ENCODE data around the gene RARB.
A peak's percentile ranks its signal among the peaks of the same experiment; 100 is the strongest.

RARB gene

GRCh38 chr3:25420147-25420546 is 7.9 kb upstream of the RARB start:
- DNase-seq (ENCODE audit: low spot score) = no peak
- no peak overlapping the region for H3K4me3 ChIP-seq
- H3K27ac ChIP-seq = no peak overlapping the region
- no peak for TF ChIP-seq CTCF (IDR thresholded peaks at IDR 0.05)

- no peak for DNase-seq (ENCODE audit: low spot score)
- TF ChIP-seq CTCF (IDR thresholded peaks at IDR 0.05) = no peak
- no peak overlapping the region for H3K27ac ChIP-seq
These were observed 7.2 kb upstream of the RARB start for GRCh38 chr3:25420885-25421284.

GRCh38 chr3:25421747-25422146 is 6.3 kb upstream of the RARB start:
- TF ChIP-seq CTCF (IDR thresholded peaks at IDR 0.05) = no peak
- Histone ChIP-seq H3K27ac (no peak overlapping the region), H3K4me3 (no peak overlapping the region)
- DNase-seq (ENCODE audit: low spot score) = no peak

More at GRCh38 chr3:25420885-25421284, 7.2 kb upstream of the RARB start:
- no peak overlapping the region for H3K4me3 ChIP-seq

DNA sequence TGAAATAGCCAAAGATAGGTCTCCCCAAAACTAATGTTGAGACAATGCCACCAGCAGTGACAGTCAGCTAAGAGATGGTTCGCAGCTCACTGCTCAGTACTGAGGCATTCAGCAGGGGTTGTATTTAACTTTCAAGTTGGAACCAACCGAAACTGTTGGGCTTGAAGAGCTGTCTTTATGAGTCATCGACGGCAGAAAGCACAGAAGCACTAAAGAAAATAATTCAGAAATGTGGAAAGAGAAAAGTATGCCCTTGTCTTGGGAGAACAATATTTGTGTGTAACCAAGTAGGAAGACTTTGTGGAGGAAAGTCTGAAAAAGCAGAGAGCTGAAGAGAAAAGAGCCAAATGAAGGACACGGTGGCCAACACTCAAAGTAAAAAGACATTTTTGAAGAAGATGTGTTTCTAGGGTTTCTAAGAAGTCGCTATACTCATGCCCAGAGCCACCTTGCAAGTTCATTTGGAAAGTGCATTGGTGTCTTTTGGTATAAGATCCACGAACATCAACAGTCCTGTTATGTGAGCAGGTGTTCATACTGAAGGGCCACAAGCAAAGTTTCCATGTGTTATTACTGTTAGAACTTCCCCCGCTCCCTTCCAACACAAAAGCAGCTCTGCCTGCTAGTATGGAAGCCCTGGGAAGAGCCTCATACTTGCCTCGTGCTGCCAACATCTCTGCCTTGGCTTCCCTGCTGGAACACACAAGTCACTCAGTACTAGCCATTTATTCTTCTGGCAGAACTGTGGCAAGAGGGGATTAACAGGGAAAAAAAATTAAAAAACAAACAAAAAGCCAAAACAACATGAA is 4.1 kb upstream of the RARB start:
- no peak overlapping the region for H3K27ac ChIP-seq
- H3K4me3 ChIP-seq = no peak overlapping the region
- TF ChIP-seq CTCF (IDR thresholded peaks at IDR 0.05) = no peak
- DNase-seq (ENCODE audit: low spot score) = no peak

- no peak overlapping the region for H3K27ac ChIP-seq
- DNase-seq (ENCODE audit: low spot score) = no peak
- no peak for TF ChIP-seq CTCF (IDR thresholded peaks at IDR 0.05)
- H3K4me3 ChIP-seq = no peak overlapping the region
These were observed 3.4 kb upstream of the RARB start for GRCh38 chr3:25424614-25425013.

DNA sequence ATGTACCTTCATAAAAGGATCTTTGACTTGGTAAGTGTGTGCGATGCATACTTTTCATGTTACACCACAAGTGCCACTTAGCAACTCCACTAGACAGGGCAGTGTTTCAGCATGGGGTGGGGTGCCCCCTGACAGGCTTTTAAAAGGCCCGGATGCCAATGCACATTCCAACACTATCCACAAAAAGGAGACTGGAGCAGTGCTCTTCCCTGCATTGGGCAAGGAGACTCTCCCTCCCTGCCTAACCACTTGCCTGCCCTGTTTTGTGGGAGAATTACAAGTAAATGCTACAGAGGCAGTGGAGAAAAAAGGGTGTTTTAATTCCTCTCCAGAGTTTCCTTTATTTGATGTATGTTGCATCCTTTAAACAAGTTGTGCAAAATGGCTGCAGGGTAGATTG is 1.7 kb upstream of the RARB start:
- Histone ChIP-seq H3K4me3 (no peak overlapping the region), H3K27ac (no peak overlapping the region)
- TF ChIP-seq CTCF (IDR thresholded peaks at IDR 0.05) = no peak
- no peak for DNase-seq (ENCODE audit: low spot score)

DNA sequence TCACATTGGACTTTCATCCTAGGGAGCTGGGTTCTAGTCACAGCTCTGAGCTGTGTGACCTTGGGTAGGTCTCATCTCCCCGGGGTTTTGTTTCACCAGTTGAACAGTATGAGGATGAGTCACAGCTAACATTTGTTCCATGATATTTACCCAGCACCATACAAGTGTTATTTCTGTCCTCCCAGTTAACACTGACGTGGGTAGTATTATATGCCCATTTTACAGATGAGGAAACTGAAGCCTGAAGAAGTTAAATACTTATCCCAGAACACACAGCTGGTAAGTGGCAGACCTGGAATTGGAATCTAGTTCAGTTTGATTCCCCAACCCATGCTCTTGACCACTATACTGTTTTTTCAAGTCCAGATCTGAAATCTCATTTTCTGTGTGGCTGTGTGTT is 908 bp upstream of the RARB start:
- no peak for DNase-seq (ENCODE audit: low spot score)
- TF ChIP-seq CTCF (IDR thresholded peaks at IDR 0.05) = no peak
- Histone ChIP-seq H3K27ac (peak overlapping the region; percentile 93 to 96), H3K4me3 (peak overlapping the region; percentile 87)

Measured in coronary artery (tissue), 2 donors.